HFF-Myc (cell line): ENCODE data around the gene ABCD1.
"Not testable (repeated sequence)": the region's sequence is repeated elsewhere in the genome, so short reads cannot be mapped to it uniquely, and the experiment has no call there.

Experiments used
- DNase-seq: peaks from one replicate; pipeline ENCODE4 v3.0.0-alpha.2; 2011; ENCODE audit warnings: low read depth; ENCODE audit errors: extremely low read depth
- H3K4me3 ChIP-seq: replicated peaks from 2 replicates; pipeline ENCODE4 v1.5.1; 2011; ENCODE audit warnings: low read depth, mild to moderate bottlenecking, control low read depth, low read length
- CTCF ChIP-seq: IDR thresholded peaks from 2 replicates; pipeline ENCODE4 v1.5.1; 2012; ENCODE audit warnings: mild to moderate bottlenecking, low read depth, low read length, control low read depth; ENCODE audit errors: missing control alignments

ABCD1 gene

GRCh38 chrX:153696100-153696499, 28.6 kb upstream of the ABCD1 start:
- TF ChIP-seq CTCF, result no peak
- no peak for DNase-seq
- H3K4me3 ChIP-seq, result no peak overlapping the region

DNA sequence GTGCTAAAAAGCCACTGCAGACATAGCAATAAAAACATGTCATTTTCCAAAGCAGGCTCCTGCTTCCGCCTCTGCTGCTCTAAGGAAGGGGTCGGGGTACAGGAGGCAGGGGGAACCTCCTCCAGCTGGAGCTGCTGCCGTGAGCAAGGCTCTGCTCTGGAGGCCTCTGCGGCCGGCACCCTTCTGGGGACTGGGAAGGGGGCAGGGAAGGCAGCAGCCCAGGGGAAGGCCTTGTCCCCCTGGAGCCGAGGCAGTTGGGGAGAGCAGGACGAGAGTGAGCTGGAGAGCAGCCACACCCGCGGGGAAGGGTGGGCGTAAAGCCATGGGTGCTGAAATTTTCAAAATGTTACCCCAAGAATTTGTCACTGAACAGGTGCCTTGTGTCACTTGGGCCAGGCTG, 28.1 kb upstream of the ABCD1 start:
- not testable (repeated sequence) for DNase-seq, H3K4me3 ChIP-seq

GRCh38 chrX:153696986-153697722, 27.5 kb upstream of the ABCD1 start:
- not testable (repeated sequence) for H3K4me3 ChIP-seq, DNase-seq

DNA sequence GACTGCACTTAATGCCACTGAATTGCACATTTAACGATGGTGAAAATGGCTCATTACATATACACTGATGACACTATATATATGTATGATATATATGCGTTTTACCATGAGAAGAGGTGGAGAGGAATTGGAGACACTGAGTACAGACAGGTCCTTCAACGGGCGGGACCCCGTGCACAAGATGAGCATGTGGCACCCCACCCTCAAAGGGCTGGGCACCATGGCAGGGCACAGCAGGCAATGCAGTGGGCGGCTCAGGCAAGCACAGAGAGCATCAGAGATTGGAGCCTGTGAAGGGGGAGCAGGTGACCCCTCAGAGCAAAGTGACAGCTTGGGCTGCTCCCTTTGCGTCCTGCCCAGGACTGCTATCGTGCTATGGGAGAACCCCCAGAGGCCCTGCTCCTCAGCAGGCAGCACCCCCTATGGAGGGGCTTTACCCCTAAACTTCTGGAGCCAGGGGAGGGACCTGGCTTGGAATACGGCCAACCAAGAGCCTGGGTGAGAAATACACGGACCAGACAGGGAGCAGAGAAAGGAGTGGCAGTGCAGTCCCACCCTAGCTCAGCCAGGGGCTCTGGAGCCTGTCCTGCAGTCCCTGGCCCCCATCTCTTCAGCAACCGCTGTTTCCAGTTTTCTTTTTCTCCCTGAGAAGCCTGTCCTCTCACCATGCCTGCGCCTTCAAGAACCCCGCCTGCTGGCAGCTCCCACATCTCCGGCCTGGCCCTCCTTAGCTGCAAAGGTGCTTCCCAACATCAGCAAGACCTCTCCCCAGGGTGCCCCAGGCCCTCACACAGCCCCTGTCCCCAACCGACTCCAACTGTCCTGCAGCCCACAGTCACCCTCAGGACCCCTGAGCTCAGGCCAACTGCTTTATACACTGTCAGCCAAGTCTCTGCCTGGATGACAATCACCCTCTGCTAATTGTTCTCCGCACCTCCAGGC, 26.5 kb upstream of the ABCD1 start:
- H3K4me3 ChIP-seq, result no peak overlapping the region
- TF ChIP-seq CTCF, result no peak
- no peak for DNase-seq

GRCh38 chrX:153699210-153699783, 25.4 kb upstream of the ABCD1 start:
- H3K4me3 ChIP-seq, result not testable (repeated sequence)

GRCh38 chrX:153699784-153700371, 24.8 kb upstream of the ABCD1 start:
- not testable (repeated sequence) for DNase-seq, H3K4me3 ChIP-seq

More at GRCh38 chrX:153699210-153699783, 25.4 kb upstream of the ABCD1 start:
- DNase-seq, result not testable (repeated sequence)

DNA sequence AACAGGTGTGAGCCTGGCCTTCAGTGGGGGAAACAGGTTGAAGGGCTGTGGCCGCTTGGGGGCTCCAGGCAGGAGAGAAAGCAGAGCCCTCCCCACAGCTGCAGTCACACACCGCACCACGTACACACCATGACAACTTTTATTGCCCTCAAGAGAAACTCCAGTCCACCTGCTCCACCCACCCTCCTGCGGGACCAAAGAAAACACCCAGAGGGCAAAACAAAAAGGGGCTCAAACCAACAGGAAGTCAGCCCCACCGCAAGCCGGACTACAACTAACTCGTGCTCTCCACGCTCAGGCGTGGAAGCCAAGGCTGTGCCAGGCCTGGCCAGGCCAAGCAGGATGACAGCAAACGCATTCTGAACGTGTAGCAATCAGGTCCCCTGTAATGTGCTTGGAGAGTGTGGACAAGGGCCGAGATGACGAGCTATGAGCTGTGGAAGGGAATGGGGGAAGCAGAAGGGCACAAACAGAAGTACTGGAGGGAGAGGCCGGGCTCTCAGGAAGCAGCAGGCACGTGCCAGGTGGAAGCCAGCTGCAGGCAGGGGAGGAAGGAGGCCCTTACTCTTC, 24.2 kb upstream of the ABCD1 start:
- no peak for DNase-seq
- no peak for TF ChIP-seq CTCF
- no peak overlapping the region for H3K4me3 ChIP-seq

DNA sequence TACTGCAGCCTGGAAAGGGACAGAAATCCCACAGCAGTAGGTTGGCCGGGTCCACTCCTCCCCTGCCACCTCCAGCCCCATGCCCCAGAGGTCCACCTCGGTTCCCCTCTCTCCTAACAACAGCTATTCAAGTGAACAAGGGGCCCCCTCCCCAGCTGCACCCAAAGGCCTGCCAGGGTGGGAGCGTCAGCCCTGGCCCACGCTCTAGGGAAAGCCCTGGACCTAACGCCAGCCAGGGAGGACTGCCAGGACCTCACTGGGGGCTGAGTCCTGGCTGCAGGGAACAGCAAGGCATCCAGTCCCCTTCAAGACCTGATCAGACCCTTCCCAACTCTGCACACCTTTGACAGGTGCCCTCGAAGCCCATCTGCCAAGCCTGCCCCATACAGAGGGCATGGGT, 23.7 kb upstream of the ABCD1 start:
- TF ChIP-seq CTCF, result no peak
- no peak overlapping the region for H3K4me3 ChIP-seq
- DNase-seq, result no peak
